Retinal pigment epithelial cell (primary cell): ENCODE measurements around the gene TMEM207.

Source experiments
- DNase-seq: peaks from one replicate; pipeline ENCODE4 v3.0.0-alpha.2; 2010; ENCODE audit warnings: low read depth
- H3K4me3 ChIP-seq: 2 replicates; pipeline ENCODE4 v1.5.1; 2011; ENCODE audit warnings: mild to moderate bottlenecking, low read length, control low read depth, moderate library complexity
- TF ChIP-seq, protein P1 (sequence below): conservative IDR thresholded peaks from 2 replicates; pipeline ENCODE4 v1.5.1; 2011; ENCODE audit warnings: low read depth, low read length, control low read depth, inconsistent platforms

The TMEM207 gene

GRCh38 chr3:190449801-190450200 is at the start of gene TMEM207:
TSS of gene TMEM207 (minus strand) at chr3:190449901. CDS start at chr3:190449809, 92 bp downstream.
- TF ChIP-seq, protein P1, sequence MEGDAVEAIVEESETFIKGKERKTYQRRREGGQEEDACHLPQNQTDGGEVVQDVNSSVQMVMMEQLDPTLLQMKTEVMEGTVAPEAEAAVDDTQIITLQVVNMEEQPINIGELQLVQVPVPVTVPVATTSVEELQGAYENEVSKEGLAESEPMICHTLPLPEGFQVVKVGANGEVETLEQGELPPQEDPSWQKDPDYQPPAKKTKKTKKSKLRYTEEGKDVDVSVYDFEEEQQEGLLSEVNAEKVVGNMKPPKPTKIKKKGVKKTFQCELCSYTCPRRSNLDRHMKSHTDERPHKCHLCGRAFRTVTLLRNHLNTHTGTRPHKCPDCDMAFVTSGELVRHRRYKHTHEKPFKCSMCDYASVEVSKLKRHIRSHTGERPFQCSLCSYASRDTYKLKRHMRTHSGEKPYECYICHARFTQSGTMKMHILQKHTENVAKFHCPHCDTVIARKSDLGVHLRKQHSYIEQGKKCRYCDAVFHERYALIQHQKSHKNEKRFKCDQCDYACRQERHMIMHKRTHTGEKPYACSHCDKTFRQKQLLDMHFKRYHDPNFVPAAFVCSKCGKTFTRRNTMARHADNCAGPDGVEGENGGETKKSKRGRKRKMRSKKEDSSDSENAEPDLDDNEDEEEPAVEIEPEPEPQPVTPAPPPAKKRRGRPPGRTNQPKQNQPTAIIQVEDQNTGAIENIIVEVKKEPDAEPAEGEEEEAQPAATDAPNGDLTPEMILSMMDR = no peak
- DNase-seq = no peak
- no peak within 1 kb of the TSS for H3K4me3 ChIP-seq

DNA sequence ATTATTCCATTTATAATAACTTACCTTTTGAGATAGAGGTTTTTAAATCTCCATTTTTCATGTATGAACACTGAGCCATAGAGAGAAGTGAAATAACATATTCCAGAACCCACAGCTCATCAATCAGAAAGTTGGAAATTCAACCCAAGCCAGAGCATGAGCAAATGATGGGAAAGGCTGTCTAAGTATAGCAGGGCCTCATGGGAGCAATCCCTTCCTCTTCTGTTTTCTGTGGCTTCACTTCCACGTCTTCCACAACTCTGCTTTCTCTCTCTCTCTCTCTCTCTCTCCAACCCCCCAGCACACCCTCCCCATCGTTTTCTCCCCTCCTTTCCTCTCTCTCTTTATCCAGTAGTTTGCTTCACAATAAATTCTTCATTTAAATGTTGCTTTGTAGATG is 49.4 kb upstream of the TMEM207 start:
- no peak overlapping the region for H3K4me3 ChIP-seq
- DNase-seq = no peak
- TF ChIP-seq, protein P1 = no peak

- no peak for DNase-seq
- TF ChIP-seq, protein P1 = no peak
- no peak overlapping the region for H3K4me3 ChIP-seq
Observed at GRCh38 chr3:190498293-190498692, 48.6 kb upstream of the TMEM207 start.

DNA sequence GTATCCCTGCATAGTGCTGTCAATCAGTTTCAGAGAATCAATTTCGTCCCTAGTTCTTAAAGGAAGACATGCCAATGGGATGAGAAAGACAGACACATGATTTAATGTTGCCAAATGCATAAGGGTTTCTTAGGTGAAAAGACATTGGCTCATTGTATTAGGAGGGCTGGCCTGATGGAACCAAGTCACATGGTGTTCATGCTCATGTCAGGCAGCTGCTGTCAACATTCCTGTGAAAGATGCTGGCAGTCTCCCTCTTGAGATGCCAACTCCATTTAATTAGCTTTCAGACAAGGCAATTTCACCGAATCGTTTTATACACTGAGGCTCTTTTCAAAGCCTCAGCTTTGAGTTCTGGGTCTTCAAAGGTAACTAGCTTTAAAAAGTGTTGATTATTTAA is 48.1 kb upstream of the TMEM207 start:
- DNase-seq = peak; percentile 61
- H3K4me3 ChIP-seq = no peak overlapping the region
- TF ChIP-seq, protein P1 = no peak

GRCh38 chr3:190496859-190497258 is 47.2 kb upstream of the TMEM207 start:
- H3K4me3 ChIP-seq = no peak overlapping the region
- TF ChIP-seq, protein P1 = no peak
- no peak for DNase-seq

GRCh38 chr3:190495796-190496195 is 46.1 kb upstream of the TMEM207 start:
- no peak overlapping the region for H3K4me3 ChIP-seq
- TF ChIP-seq, protein P1 = no peak
- no peak for DNase-seq

DNA sequence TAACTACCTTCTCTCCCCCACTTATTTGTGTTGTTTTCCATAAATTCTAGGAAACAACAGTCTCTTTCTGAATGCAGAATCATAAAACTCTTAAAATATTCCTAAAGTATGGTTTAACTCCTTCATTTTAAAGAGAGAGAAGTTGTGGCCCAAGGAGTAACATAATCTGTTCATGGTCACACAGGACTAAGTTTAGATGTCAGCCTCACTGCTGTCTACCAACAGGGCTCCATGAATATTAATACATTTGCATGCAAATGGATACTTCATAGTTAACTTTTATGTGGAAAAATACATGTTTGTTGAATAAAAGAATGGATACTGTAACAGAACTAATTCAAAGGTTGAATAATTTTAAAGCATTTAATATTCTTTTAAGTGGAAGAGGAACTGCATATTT is 45.7 kb upstream of the TMEM207 start:
- DNase-seq = no peak
- no peak overlapping the region for H3K4me3 ChIP-seq
- TF ChIP-seq, protein P1 = no peak
